ENCODE data around the gene RNF112.

DNA sequence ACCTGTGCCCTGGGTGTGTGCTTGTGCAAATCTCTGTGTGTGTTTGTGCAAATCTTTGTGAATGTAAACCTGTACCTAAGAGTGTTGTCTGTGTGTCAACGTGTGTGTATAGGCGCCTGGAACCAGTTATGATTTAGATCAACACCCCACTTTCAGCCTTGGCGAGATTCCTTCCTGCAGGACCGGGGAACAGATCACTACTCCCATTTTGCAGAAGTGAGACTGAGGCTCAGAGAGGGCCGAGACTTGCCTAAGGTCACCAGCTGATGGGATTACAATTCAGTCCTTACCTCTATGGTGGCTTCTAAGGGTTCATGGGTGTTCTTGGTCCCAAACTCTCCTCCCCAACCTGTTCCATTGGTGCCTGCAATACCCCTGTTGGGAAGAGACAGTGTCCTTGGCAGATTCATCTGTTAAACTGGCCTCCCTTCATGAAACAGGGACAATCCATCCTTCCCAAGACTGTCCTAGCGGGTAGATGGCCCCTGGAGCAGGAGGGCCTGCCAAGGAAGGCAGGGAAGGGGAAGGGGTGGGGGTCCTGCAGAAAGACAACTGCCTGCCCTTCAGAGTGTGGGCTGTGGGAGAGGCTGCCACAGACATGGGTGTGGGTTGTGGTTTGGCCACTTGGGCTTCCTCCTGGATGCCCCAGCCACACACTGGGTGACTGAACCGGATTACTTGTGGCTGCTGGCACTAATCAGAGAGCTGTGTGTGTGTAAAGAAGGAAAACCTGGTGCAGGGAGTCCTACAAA is 39.6 kb upstream of the RNF112 start:
- TF ChIP-seq, protein P1, sequence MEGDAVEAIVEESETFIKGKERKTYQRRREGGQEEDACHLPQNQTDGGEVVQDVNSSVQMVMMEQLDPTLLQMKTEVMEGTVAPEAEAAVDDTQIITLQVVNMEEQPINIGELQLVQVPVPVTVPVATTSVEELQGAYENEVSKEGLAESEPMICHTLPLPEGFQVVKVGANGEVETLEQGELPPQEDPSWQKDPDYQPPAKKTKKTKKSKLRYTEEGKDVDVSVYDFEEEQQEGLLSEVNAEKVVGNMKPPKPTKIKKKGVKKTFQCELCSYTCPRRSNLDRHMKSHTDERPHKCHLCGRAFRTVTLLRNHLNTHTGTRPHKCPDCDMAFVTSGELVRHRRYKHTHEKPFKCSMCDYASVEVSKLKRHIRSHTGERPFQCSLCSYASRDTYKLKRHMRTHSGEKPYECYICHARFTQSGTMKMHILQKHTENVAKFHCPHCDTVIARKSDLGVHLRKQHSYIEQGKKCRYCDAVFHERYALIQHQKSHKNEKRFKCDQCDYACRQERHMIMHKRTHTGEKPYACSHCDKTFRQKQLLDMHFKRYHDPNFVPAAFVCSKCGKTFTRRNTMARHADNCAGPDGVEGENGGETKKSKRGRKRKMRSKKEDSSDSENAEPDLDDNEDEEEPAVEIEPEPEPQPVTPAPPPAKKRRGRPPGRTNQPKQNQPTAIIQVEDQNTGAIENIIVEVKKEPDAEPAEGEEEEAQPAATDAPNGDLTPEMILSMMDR (IDR thresholded peaks at IDR 0.05), result no peak
- no peak for TF ChIP-seq POLR2A (IDR thresholded peaks at IDR 0.05)

All from lower leg skin (tissue), 3 donors.